GM21786 (cell line): ENCODE data around the gene DNAJC21.

Source experiments
- ATAC-seq: cut with Tn5 transposase; IDR thresholded peaks from one replicate; pipeline ENCODE4 v1.9.1; 2021; ENCODE audit not compliant: unreplicated experiment

Gene DNAJC21

GRCh38 chr5:34977934-34978613 is 48.7 kb downstream of the DNAJC21 start:
- ATAC-seq, result no peak

- ATAC-seq, result no peak
These were observed 49.3 kb downstream of the DNAJC21 start for GRCh38 chr5:34978681-34979080.

- ATAC-seq, result no peak
These were observed 53.5 kb downstream of the DNAJC21 start for GRCh38 chr5:34982823-34983222.

- ATAC-seq, result no peak
These were observed 57.6 kb downstream of the DNAJC21 start for GRCh38 chr5:34986965-34987364.

- no peak for ATAC-seq
These were observed 62.3 kb downstream of the DNAJC21 start for GRCh38 chr5:34991486-34992238.

GRCh38 chr5:34993951-34994350 is 64.6 kb downstream of the DNAJC21 start:
- ATAC-seq, result no peak

- ATAC-seq, result no peak
These were observed 66.9 kb downstream of the DNAJC21 start for GRCh38 chr5:34996261-34996660.

- ATAC-seq, result no peak
These were observed 68.9 kb downstream of the DNAJC21 start for GRCh38 chr5:34998058-34998789.

GRCh38 chr5:35001842-35002241 is 72.5 kb downstream of the DNAJC21 start:
- no peak for ATAC-seq

GRCh38 chr5:35002459-35002858 is 73.1 kb downstream of the DNAJC21 start:
- no peak for ATAC-seq

GRCh38 chr5:35003018-35003957 is 73.9 kb downstream of the DNAJC21 start:
- peak; percentile 71 for ATAC-seq

- no peak for ATAC-seq
These were observed 74.8 kb downstream of the DNAJC21 start for GRCh38 chr5:35004200-35004599.

- no peak for ATAC-seq
These were observed 75.4 kb downstream of the DNAJC21 start for GRCh38 chr5:35004771-35005170.
